GM21576 (cell line): ENCODE measurements around the gene YOD1.

ENCODE experiments used
- ATAC-seq: cut with Tn5 transposase; IDR thresholded peaks from one replicate; pipeline ENCODE4 v1.9.1; 2021; ENCODE audit warnings: mild to moderate bottlenecking, moderate library complexity; ENCODE audit not compliant: unreplicated experiment

Gene YOD1

DNA sequence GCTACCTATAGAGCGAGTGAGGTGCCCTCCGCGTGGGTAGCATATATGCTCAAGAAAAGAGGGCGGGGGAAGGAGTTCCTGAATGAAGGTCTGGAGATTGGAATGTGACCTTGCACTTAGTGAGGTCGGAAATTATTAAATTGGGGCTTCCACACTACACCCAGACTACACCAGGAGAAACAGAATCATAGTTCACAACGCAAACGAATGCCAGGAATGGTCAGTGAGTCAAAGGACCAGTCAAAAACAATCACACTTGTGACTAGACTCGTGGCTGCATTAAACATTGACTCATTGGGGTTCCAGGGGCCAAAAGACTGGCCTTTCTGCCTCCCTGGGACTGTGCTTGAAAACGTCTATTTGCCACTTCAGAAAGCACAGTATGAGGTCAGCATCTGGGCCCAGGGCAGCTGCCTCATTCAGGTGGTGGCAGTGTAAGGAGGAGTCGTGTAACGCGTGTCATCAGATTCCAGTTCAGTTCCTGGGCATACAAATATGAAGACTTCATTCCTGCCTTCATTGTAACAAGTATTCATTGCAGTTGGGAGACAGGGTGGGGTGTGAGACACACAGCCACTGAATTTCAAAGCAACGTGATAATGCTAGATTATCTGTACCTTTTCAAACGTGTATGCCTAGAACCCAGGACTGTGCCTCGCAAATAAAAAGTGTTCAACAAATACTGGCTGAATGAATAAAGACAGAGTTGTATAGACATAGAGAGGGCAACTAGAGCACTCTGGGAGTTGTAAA is at the start of gene YOD1:
TSS of gene YOD1 (minus strand) at position 18 of the 753 bp plus-strand sequence. CDS start 178 bp downstream, outside the sequence.
- ATAC-seq, result no peak

GRCh38 chr1:207097871-207098324 is 46.9 kb upstream of the YOD1 start:
- ATAC-seq, result peak; percentile 71

DNA sequence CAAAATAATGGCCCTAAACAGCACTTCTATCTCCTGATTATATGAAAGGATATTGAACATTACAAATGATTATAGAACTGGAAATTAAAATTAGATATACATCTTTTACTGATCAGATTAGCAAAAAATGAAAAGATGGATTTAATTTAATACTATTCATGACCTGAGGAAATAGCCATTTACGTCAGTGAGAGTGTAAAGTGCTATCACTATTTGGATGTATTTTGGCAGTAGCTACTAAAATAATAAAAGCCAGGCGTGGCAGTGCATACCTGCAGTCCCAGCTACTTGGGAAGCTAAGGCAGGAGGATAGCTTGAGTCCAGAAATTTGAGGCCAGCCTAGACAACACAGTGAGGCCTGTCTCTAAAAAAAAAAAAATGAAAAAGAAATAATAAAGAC is 42.9 kb upstream of the YOD1 start:
- no peak for ATAC-seq

DNA sequence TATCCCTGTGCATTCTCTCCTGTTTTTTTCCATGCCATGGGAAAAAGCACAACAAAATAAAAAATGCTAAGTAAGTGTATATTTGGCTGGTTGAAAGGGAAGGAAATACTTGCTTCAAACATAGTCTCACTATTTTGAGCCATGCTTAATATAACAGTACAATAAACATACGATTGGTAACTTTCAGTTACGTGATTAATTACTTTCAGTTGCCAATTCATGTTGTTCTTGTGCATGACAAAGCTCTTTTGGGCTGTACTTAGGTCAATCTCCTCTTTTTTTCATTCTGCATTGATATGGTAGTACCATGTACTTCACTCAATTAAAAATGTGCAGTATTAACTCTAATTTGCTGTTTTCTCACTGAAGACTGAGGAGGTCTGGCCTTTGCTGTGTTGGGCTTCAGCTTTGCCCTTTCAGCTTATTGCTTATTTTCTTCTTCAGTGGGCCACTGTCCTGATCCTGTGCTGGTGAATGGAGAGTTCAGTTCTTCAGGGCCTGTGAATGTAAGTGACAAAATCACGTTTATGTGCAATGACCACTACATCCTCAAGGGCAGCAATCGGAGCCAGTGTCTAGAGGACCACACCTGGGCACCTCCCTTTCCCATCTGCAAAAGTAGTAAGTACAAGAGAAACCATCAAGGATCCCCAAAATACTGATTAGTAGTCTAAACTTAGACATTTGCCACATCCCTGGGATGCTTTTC is 40.3 kb upstream of the YOD1 start:
- ATAC-seq, result no peak

DNA sequence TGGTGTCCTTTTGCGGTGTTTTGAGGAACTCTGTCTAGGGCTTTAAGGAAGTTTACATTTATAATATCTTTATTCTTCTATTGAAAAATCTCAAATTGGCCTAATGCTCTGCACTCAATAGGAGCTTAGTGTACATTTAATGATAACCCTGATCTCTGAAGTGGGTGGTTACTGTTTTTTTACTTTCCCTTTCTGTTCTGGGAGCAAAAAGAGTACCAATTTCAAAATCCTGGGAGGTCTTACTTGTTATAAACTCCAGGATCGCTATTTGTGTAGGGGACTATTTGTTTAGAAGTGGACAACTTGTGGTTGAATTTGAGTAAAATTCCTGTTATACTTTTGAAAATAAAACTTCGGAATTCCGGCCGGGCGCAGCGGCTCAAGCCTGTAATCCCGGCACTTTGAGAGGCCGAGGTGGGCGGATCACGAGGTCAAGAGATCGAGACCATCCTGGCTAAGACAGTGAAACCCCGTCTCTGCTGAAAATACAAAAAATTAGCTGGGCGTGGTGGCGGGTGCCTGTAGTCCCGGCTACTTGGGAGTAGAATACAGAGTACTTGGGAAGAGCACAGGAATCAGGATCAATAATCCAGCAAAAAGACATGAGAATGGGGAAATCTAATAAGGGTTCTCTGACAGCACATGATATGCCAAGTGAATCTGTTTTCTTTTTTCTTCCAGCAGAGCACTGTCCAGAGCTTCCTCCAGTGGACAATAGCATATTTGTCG is 38.8 kb upstream of the YOD1 start:
- no peak for ATAC-seq

DNA sequence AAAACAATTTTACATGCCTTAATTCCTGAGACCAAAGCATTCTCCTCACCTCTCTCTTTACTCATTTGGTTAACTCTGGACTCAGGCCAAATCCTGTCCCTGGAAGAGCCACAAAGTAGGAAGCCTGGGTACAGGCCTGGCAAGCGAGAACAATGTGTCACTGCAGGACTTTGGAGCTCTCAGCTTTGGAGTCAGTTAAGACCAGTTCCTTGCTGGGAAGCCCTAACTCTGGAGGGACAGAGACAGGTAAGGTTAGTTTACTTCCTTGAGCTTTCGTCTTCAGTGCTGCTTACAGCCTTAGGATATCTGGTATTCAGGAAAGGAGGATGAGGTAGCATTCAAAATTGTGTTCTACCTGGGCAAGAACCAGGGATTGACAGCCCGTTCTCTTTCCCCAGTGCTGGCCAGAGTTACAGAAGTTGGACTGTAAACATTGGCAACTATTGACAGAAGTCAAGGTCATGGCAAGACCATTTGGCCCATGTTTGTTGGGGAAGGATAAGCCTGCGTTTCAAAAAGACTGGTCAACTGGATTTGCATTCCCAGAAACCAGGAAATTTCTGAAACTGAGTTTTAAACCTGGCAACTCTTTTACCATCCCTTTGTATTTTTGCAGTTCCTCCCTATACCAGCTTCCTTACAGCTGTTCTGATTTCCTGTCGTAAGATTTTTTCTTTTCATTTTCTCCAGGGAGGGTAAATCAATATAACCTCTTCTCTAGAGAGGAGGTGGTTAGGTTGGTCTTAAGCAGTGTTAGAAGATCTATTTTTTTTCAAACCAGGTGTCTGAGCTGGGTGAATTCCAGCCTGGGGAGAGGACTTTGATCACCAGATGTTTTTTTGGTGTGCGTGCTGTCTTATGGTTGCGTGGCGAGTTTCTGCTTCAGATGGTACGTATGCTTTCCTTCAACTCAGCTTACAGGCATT is 38.0 kb upstream of the YOD1 start, which contains the start of gene C4BPB:
TSS of gene C4BPB (plus strand) at position 160 of the 926 bp plus-strand sequence. CDS start at position 832, 672 bp downstream.
- no peak for ATAC-seq

DNA sequence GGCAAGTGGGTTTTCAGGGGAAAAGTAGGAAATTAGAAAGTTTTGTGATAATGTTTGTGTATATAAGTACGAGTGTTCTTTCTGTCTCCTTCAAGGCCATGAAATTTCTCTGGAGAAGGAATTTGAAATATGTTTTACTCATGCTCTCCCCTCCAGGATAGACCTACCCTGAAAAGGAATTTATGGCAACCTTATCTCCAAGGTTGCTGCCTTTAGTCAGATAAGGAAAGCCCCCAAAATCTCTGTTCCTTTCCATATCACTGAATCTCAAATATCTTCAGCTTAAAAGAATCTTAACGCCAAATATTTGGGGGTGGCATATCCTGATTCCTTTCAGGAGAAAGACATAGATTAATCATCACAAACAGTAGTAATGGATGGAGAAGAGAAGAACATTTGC is 37.2 kb upstream of the YOD1 start:
- ATAC-seq, result no peak

DNA sequence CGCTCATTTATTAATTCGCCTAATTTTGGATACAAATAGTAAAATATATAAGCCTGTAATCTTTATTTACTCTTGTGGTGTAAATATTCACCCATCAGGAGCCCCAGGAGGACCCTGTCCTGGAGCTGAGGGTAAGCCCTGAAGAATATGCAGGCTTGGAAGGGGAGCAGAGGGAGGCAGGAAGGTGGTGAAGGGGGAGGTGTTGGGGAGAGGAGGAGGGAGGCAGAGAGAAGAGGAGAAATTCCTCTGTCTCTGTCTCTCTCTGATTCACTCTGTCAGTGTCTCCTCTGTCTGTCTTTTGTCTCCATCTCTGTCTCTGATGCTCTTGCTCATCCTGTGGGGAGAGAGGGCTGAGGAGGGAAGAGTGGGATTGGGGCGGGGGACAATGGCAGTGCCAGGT is 34.9 kb upstream of the YOD1 start:
- no peak for ATAC-seq

DNA sequence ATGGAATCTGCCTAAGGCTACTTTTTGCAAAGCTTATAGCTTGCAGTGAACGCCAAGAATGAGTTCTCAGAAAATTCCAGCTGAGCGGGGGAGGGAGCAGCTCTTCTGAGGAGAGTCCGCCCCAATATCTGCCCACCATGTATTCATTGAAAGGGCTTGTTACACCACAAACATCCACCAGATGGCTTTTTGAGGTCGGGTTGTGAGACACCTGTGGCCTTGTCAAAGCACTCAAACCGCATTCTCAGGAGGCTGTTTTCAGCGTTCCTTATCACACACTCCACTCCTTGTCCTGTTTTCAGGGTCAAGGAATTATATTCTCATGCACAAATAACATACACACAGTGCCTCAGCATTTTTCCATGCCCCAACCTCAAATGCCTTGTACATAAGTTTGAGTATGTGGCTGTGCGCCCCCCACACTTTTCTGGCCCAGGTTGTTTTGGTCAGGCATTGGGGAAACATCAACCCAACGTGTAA is 33.7 kb upstream of the YOD1 start:
- no peak for ATAC-seq

DNA sequence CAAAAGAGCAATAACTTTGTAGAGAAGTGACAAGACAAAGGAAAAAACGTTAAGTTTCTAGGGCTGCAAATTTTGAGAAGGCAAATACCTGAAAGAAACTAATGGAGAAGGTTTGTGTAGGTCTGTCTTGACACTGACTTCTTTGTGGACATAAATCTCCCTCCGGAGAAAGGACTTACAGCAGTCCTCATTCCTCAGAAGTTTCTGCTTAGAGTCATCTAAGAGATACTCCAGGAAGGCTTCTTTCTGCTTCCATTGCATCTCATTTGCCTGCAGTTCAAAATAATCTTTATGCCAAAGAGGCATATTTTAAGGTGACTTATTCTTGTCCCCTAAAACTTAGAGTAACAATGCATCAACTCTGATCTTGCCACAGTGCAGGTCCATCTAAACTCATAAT is 33.2 kb upstream of the YOD1 start:
- ATAC-seq, result no peak

DNA sequence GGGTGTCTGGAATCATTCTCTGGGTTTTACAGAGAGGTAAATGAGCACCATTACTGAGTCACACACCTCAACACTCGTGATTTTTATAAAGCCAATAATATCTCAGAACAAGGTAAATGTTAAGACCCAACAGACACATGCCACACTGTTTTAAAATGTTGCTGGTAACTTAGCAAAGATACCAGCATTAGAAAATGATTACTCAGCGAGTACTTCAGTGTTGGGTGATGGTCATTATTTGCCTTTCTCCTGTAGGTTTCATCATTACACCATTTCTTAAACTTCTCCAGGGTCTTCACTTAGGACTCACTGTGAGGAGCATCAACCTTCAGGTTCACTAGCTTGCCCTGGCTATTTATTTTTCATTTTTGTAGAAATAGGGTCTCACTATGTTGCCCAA is 30.8 kb upstream of the YOD1 start:
- ATAC-seq, result no peak

GRCh38 chr1:207081088-207081487 is 30.1 kb upstream of the YOD1 start:
- ATAC-seq, result no peak

DNA sequence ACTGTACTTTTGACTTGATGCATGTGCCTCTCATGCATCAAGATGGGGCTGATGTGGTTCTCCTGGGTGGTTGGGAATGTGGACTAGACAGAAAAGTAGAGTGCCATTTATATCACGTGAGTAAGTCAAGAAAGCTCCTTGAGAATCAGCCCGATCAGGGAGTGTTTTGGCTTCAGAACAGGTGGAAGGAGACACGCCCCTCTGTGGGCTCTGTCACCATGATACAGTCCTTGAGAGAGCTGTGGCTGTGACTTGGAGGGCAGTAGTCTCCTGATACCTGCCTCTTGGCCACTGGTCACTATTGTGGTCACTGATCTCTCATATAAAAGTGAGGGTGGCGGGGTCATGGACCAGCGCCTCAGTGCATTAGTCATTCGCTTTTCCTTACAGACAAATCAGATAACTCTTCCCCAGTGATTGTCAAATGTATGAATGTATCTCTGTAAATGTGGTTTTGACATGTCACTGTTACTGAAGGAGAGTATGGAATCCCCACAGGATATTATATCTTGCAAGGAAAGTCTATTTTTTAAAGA is 28.8 kb upstream of the YOD1 start:
- ATAC-seq, result no peak

- no peak for ATAC-seq
Measured at GRCh38 chr1:207078578-207079132, 27.6 kb upstream of the YOD1 start.

GRCh38 chr1:207077470-207078377 is 26.7 kb upstream of the YOD1 start:
- ATAC-seq, result peak; percentile 70

DNA sequence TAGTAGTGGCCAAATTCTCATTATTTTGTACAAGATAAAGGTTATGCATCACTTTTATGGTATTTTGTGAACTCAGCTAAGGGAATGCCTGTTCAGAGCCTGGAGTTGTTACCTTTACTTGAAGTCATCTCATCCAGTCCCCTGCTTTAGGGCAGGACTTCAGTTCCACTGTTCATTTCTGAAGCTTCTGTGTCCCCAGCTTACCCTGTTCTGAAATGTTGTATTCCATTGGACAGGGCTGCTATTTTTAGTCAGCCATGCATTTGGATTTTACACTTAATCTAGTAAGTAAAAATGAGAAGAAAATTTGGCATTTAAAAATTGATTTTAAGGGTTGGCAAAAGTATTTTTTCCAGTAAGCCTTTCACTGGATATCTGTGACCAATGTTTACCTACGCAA is 26.0 kb upstream of the YOD1 start:
- no peak for ATAC-seq

DNA sequence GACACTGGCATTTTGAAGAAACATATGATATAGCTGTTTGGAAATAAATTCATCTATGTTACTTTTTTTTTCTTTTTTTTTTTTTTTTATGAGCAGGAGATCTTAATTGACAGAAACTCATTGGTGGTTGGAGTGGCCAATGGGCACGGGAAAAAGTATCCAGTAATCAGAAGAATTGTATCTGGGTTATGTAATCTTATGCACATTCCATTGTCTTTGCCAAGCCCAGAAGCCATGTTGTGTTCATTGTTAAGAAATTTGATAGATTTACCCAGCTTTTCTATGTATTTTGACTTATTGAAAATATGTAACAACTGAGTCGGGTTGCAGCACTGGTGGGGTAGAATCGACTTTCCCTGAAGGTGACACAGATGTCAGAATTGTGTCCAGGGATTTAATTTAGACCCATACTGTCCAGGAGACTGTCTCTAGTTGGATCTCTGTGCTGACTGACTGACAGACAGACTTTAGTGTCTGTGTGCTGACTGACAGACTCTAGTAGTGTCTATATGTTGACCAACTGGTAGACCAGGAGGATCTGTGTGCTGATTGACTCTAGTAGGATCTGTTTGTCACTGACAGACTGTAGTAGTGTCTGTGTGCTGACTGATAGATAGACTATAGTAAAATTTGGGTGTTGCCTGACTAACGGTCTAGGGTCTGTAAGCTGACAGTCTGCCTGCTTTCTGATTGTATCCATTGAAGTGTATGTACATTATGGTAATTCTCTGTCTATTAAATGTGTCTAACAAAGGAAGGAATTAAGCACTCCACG is 25.4 kb upstream of the YOD1 start:
- ATAC-seq, result no peak
